Neural cell (in vitro differentiated cells): Measurements from ENCODE around the gene SGSH. TPM values are rescaled to one million over a fixed set of nuclear protein-coding genes. Genes with fewer than 3 reads are reported as not detected.
A peak's percentile ranks its signal among the peaks of the same experiment; 100 is the strongest.

Experiments used
- H2AFZ ChIP-seq: fragments of 200-600, 300-800 bp; sonication (generic), shearing (Covaris generic); 2 replicates; pipeline ENCODE4 v1.6.0; 2014; ENCODE audit warnings: low read depth, mild to moderate bottlenecking, antibody characterized with exemption, low read length, moderate library complexity
- H3F3A ChIP-seq: fragments of 200-600 bp; shearing (Covaris generic); 2 replicates; pipeline ENCODE4 v1.6.1; 2016; ENCODE audit warnings: mild to moderate bottlenecking, moderate library complexity, mixed read lengths, antibody characterized with exemption, low read length; ENCODE audit not compliant: insufficient read depth, poor library complexity, severe bottlenecking
- H3K27ac ChIP-seq: fragments of 200-600, 300-800 bp; sonication (generic), shearing (Covaris generic); 2 replicates; pipeline ENCODE4 v1.5.1; 2014; ENCODE audit warnings: mild to moderate bottlenecking, low read length, moderate library complexity
- H3K27me3 ChIP-seq: fragments of 300-800, 200-600 bp; sonication (generic), shearing (Covaris generic); 2 replicates; pipeline ENCODE4 v1.6.0; 2014; ENCODE audit warnings: mild to moderate bottlenecking, low read depth, low read length, moderate library complexity; ENCODE audit not compliant: insufficient read depth
- H3K36me3 ChIP-seq: fragments of 300-800, 200-600 bp; sonication (generic), shearing (Covaris generic); 2 replicates; pipeline ENCODE4 v1.5.1; 2014; ENCODE audit warnings: mild to moderate bottlenecking, antibody characterized with exemption, low read length, moderate library complexity; ENCODE audit not compliant: insufficient read depth
- H3K4me2 ChIP-seq: fragments of 300-800, 200-600 bp; sonication (generic), shearing (Covaris generic); 2 replicates; pipeline ENCODE4 v1.6.0; 2014; ENCODE audit warnings: mild to moderate bottlenecking, low read length
- H3K4me3 ChIP-seq: fragments of 300-800, 200-600 bp; sonication (generic), shearing (Covaris generic); 2 replicates; pipeline ENCODE4 v1.5.1; 2014; ENCODE audit warnings: mild to moderate bottlenecking, low read length, moderate library complexity
- H3K79me2 ChIP-seq: fragments of 200-600 bp; shearing (Covaris generic); replicated peaks from 2 replicates; pipeline ENCODE4 v1.6.0; 2014; ENCODE audit warnings: mild to moderate bottlenecking, low read length, moderate library complexity; ENCODE audit not compliant: insufficient read depth
- H3K9ac ChIP-seq: fragments of 300-800, 200-600 bp; sonication (generic), shearing (Covaris generic); 2 replicates; pipeline ENCODE4 v1.6.1; 2016; ENCODE audit warnings: mild to moderate bottlenecking, low read length, mixed read lengths
- H3K9me2 ChIP-seq: fragments of 200-600 bp; shearing (Covaris generic); 2 replicates; pipeline ENCODE4 v1.6.1; 2016; ENCODE audit warnings: mild to moderate bottlenecking, low read length, mixed read lengths; ENCODE audit not compliant: insufficient read depth
- H3K9me3 ChIP-seq: fragments of 200-600, 300-800 bp; sonication (generic), shearing (Covaris generic); 2 replicates; pipeline ENCODE4 v1.6.1; 2016; ENCODE audit warnings: mild to moderate bottlenecking, mixed run types, low read length, moderate library complexity, mixed read lengths
- H4K20me1 ChIP-seq: fragments of 200-600 bp; shearing (Covaris generic); 2 replicates; pipeline ENCODE4 v1.6.1; 2016; ENCODE audit warnings: mild to moderate bottlenecking, mixed run types; ENCODE audit not compliant: insufficient read depth
- EP300 ChIP-seq: fragments of 450-650 bp; conservative IDR thresholded peaks from 2 replicates; pipeline ENCODE4 v1.6.1; 2014; ENCODE audit warnings: antibody characterized with exemption, mild to moderate bottlenecking, moderate library complexity; ENCODE audit not compliant: poor library complexity, severe bottlenecking
- EZH2 ChIP-seq: fragments of 200-600, 300-800 bp; shearing (Covaris generic), sonication (generic); IDR thresholded peaks from 2 replicates; pipeline ENCODE4 v1.6.1; 2014; ENCODE audit warnings: antibody characterized with exemption, low read length, borderline replicate concordance, mild to moderate bottlenecking; ENCODE audit not compliant: insufficient read depth, poor library complexity, severe bottlenecking
- MXI1 ChIP-seq: fragments of 450-650 bp; conservative IDR thresholded peaks from 2 replicates; pipeline ENCODE4 v1.6.1; 2014; ENCODE audit warnings: antibody characterized with exemption, mild to moderate bottlenecking; ENCODE audit not compliant: poor library complexity, severe bottlenecking
- POLR2AphosphoS5 ChIP-seq: IDR thresholded peaks from 2 replicates; pipeline ENCODE4 v1.6.1; 2012
- RAD21 ChIP-seq: fragments of 450-650 bp; conservative IDR thresholded peaks from 2 replicates; pipeline ENCODE4 v1.6.1; 2014; ENCODE audit warnings: antibody characterized with exemption, mild to moderate bottlenecking, moderate library complexity
- SMC3 ChIP-seq: fragments of 450-650 bp; conservative IDR thresholded peaks from 2 replicates; pipeline ENCODE4 v1.6.1; 2014; ENCODE audit warnings: antibody characterized with exemption, mild to moderate bottlenecking, moderate library complexity; ENCODE audit not compliant: poor library complexity
- TAF1 ChIP-seq: IDR thresholded peaks from 2 replicates; pipeline ENCODE4 v1.6.1; 2012; ENCODE audit warnings: low read depth
- polyA plus RNA-seq: library from polyadenylated mRNA; depleted of rRNA; stranded (reverse); fragments of >200 nt; gene quantifications from 2 replicates; pipeline ENCODE4 v1.2.3, GENCODE V29; 2014
- TF ChIP-seq, protein P1 (sequence below): IDR thresholded peaks from 2 replicates; pipeline ENCODE4 v1.6.1; 2012; ENCODE audit warnings: borderline replicate concordance
- TF ChIP-seq, protein P2 (sequence below): fragments of 450-650 bp; IDR thresholded peaks from 2 replicates; pipeline ENCODE4 v1.5.1; 2014; ENCODE audit warnings: antibody characterized with exemption, mild to moderate bottlenecking, moderate library complexity; ENCODE audit not compliant: poor library complexity, severe bottlenecking

SGSH gene
- polyA plus RNA-seq, 1 donor from 2014 or later = 8.0 TPM

DNA sequence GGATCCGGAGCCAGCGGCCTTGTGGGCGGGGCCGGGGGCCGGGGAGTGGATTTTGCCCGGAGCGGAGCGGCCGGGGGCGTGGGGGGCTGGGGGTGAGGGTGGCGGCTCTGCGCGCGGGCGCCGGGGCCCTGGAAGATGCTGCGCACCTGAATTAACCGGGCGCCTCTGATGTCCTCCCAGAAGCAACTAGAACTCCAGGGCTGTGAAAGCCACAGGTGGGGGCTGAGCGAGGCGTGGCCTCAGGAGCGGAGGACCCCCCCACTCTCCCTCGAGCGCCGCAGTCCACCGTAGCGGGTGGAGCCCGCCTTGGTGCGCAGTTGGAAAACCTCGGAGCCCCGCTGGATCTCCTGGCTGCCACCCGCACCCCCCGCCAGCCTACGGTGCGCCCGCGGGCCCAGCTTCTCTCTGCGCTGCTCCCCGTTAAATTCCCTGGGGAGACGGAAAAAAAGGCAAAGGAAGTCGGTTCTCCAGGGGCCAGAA is 643 bp upstream of the SGSH start:
- TF ChIP-seq MXI1 (no peak), EZH2 (no peak), RAD21 (no peak), EP300 (no peak), TAF1 (no peak), POLR2AphosphoS5 (no peak), SMC3 (no peak)
- TF ChIP-seq, protein P1, sequence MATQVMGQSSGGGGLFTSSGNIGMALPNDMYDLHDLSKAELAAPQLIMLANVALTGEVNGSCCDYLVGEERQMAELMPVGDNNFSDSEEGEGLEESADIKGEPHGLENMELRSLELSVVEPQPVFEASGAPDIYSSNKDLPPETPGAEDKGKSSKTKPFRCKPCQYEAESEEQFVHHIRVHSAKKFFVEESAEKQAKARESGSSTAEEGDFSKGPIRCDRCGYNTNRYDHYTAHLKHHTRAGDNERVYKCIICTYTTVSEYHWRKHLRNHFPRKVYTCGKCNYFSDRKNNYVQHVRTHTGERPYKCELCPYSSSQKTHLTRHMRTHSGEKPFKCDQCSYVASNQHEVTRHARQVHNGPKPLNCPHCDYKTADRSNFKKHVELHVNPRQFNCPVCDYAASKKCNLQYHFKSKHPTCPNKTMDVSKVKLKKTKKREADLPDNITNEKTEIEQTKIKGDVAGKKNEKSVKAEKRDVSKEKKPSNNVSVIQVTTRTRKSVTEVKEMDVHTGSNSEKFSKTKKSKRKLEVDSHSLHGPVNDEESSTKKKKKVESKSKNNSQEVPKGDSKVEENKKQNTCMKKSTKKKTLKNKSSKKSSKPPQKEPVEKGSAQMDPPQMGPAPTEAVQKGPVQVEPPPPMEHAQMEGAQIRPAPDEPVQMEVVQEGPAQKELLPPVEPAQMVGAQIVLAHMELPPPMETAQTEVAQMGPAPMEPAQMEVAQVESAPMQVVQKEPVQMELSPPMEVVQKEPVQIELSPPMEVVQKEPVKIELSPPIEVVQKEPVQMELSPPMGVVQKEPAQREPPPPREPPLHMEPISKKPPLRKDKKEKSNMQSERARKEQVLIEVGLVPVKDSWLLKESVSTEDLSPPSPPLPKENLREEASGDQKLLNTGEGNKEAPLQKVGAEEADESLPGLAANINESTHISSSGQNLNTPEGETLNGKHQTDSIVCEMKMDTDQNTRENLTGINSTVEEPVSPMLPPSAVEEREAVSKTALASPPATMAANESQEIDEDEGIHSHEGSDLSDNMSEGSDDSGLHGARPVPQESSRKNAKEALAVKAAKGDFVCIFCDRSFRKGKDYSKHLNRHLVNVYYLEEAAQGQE = no peak
- TF ChIP-seq, protein P2, sequence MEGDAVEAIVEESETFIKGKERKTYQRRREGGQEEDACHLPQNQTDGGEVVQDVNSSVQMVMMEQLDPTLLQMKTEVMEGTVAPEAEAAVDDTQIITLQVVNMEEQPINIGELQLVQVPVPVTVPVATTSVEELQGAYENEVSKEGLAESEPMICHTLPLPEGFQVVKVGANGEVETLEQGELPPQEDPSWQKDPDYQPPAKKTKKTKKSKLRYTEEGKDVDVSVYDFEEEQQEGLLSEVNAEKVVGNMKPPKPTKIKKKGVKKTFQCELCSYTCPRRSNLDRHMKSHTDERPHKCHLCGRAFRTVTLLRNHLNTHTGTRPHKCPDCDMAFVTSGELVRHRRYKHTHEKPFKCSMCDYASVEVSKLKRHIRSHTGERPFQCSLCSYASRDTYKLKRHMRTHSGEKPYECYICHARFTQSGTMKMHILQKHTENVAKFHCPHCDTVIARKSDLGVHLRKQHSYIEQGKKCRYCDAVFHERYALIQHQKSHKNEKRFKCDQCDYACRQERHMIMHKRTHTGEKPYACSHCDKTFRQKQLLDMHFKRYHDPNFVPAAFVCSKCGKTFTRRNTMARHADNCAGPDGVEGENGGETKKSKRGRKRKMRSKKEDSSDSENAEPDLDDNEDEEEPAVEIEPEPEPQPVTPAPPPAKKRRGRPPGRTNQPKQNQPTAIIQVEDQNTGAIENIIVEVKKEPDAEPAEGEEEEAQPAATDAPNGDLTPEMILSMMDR = no peak
- no peaks in the 10 kb centered on the region for H3K27me3 ChIP-seq
- H3K9me2 ChIP-seq = no peaks in the 10 kb centered on the region
- H3K4me3 ChIP-seq = peak overlapping the region; percentile 85
- peak overlapping the region; percentile 69 for H3K9ac ChIP-seq
- H3K9me3 ChIP-seq = no peaks in the 10 kb centered on the region
- H3K79me2 ChIP-seq = no peaks in the 10 kb centered on the region
- H4K20me1 ChIP-seq = no peaks in the 10 kb centered on the region
- no peaks in the 10 kb centered on the region for H3F3A ChIP-seq
- H3K4me2 ChIP-seq = peak overlapping the region; percentile 78
- H2AFZ ChIP-seq = peak overlapping the region; percentile 8
- no peaks in the 10 kb centered on the region for H3K36me3 ChIP-seq
- H3K27ac ChIP-seq = no peak overlapping the region

DNA sequence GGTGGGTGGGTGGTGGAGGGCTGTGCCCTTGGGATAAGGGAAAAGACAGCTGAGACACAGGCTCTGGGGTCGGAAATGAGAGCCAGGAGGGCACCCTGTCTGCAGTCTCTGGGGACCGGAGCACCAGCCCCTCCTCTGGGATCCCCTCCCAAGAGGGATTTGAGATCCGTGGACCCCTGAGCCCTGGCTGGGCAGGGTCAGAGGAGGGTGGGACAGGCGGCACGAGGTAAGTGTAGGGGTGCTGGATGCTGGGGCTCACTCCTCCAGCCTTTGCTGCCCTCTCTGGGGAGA is 425 bp downstream of the SGSH start:
- peak overlapping the region; percentile 40 for H2AFZ ChIP-seq
- no peaks in the 10 kb centered on the region for H3K79me2 ChIP-seq
- no peaks in the 10 kb centered on the region for H4K20me1 ChIP-seq
- no peaks in the 10 kb centered on the region for H3K36me3 ChIP-seq
- H3K9ac ChIP-seq = peak overlapping the region; percentile 69
- H3K27ac ChIP-seq = no peak overlapping the region
- no peaks in the 10 kb centered on the region for H3K9me3 ChIP-seq
- TF ChIP-seq MXI1 (no peak), SMC3 (no peak), RAD21 (no peak), EZH2 (no peak), POLR2AphosphoS5 (no peak)
- TF ChIP-seq, protein P2 = no peak
- TF ChIP-seq, protein P1 = no peak
- H3K27me3 ChIP-seq = no peaks in the 10 kb centered on the region
- H3K9me2 ChIP-seq = no peaks in the 10 kb centered on the region
- peak overlapping the region; percentile 82 for H3K4me2 ChIP-seq
- H3F3A ChIP-seq = no peaks in the 10 kb centered on the region
- H3K4me3 ChIP-seq = peak overlapping the region; percentile 85
